T-helper 17 cell (primary cell): Measurements from ENCODE around the gene UNC80. TPM values are rescaled to one million over a fixed set of nuclear protein-coding genes. Genes with fewer than 3 reads are reported as not detected.

ENCODE experiments used
- ATAC-seq: fragments of 150-1000 bp; cut with Tn5 transposase; 2 replicates; pipeline ENCODE4 v1.10.0; 2021; ENCODE audit warnings: mild to moderate bottlenecking, moderate library complexity
- DNase-seq, 3 donors: peaks; one replicate each; pipeline versions ENCODE4 v3.0.0 to v3.0.0-alpha.2; 2020 to 2021
- H3K9me3 ChIP-seq: one replicate; pipeline ENCODE4 v1.7.0; 2013; ENCODE audit warnings: low read length, mild to moderate bottlenecking; ENCODE audit not compliant: control insufficient read depth, poor library complexity, severe bottlenecking
- H3K27ac Mint-ChIP-seq: one replicate; pipeline ENCODE4 v1.8.0; 2022; ENCODE audit warnings: mild to moderate bottlenecking, moderate library complexity, mixed read lengths
- H3K27me3 Mint-ChIP-seq: one replicate; pipeline ENCODE4 v1.8.0; 2022; ENCODE audit warnings: mixed read lengths
- H3K36me3 Mint-ChIP-seq: one replicate; pipeline ENCODE4 v1.8.0; 2022; ENCODE audit warnings: low read depth, mixed read lengths
- H3K4me1 Mint-ChIP-seq: one replicate; pipeline ENCODE4 v1.8.0; 2022; ENCODE audit warnings: mild to moderate bottlenecking, mixed read lengths
- H3K4me3 Mint-ChIP-seq: one replicate; pipeline ENCODE4 v1.8.0; 2022; ENCODE audit warnings: mild to moderate bottlenecking, moderate library complexity, mixed read lengths
- total RNA-seq, 4 donors: library from RNA in 2 of 4; stranded (reverse) in 2 of 4; gene quantifications; one replicate each; pipeline ENCODE4 v1.2.3 and lab custom pipeline; 2022 to 2026

UNC80 gene
- total RNA-seq, 2 donors from 2014 or later, result not detected

GRCh38 chr2:209821806-209822205 is 50.2 kb downstream of the UNC80 start:
- Mint-ChIP-seq H3K27ac (no peak overlapping the region), H3K4me1 (peaks cover 2% of the 10 kb centered on the region)

GRCh38 chr2:209823484-209823883 is 51.9 kb downstream of the UNC80 start:
- no peak for DNase-seq
- Mint-ChIP-seq H3K27ac (no peak overlapping the region), H3K4me3 (no peak overlapping the region), H3K27me3 (peaks cover 15% of the 10 kb centered on the region), H3K4me1 (peaks cover 2% of the 10 kb centered on the region), H3K36me3 (peaks cover 2% of the 10 kb centered on the region)
- no peak for ATAC-seq
- no peaks in the 10 kb centered on the region for H3K9me3 ChIP-seq

More at GRCh38 chr2:209821806-209822205, 50.2 kb downstream of the UNC80 start:
- DNase-seq (no peak), ATAC-seq (no peak)
- Mint-ChIP-seq H3K27me3 (peaks cover 21% of the 10 kb centered on the region), H3K4me3 (no peak overlapping the region), H3K36me3 (peaks cover 2% of the 10 kb centered on the region)
- H3K9me3 ChIP-seq, result no peaks in the 10 kb centered on the region

GRCh38 chr2:209824391-209824790 is 52.8 kb downstream of the UNC80 start:
- H3K9me3 ChIP-seq, result no peaks in the 10 kb centered on the region
- DNase-seq (no peak), ATAC-seq (no peak)
- Mint-ChIP-seq H3K4me3 (no peak overlapping the region), H3K27ac (no peak overlapping the region), H3K27me3 (peaks cover 24% of the 10 kb centered on the region), H3K36me3 (peaks cover 2% of the 10 kb centered on the region), H3K4me1 (peaks cover 2% of the 10 kb centered on the region)

GRCh38 chr2:209830722-209831465 is 59.3 kb downstream of the UNC80 start:
- DNase-seq (no peak), ATAC-seq (no peak)
- Mint-ChIP-seq H3K36me3 (no peaks in the 10 kb centered on the region), H3K4me1 (no peaks in the 10 kb centered on the region), H3K27me3 (peaks cover 24% of the 10 kb centered on the region), H3K27ac (no peak overlapping the region), H3K4me3 (no peak overlapping the region)
- no peaks in the 10 kb centered on the region for H3K9me3 ChIP-seq

GRCh38 chr2:209834767-209835166 is 63.1 kb downstream of the UNC80 start:
- no peak for ATAC-seq
- H3K27ac Mint-ChIP-seq, result no peak overlapping the region
- H3K4me3 Mint-ChIP-seq, result no peak overlapping the region
- no peaks in the 10 kb centered on the region for H3K9me3 ChIP-seq
- H3K27me3 Mint-ChIP-seq, result peaks cover 12% of the 10 kb centered on the region
- no peaks in the 10 kb centered on the region for H3K4me1 Mint-ChIP-seq
- no peaks in the 10 kb centered on the region for H3K36me3 Mint-ChIP-seq
- no peak for DNase-seq

- no peaks in the 10 kb centered on the region for H3K9me3 ChIP-seq
- DNase-seq (no peak), ATAC-seq (no peak)
- H3K27ac Mint-ChIP-seq, result no peak overlapping the region
- no peaks in the 10 kb centered on the region for H3K4me1 Mint-ChIP-seq
- no peak overlapping the region for H3K4me3 Mint-ChIP-seq
- no peaks in the 10 kb centered on the region for H3K36me3 Mint-ChIP-seq
- no peaks in the 10 kb centered on the region for H3K27me3 Mint-ChIP-seq
Measured at GRCh38 chr2:209840434-209840833, 68.8 kb downstream of the UNC80 start.

GRCh38 chr2:209845666-209846065 is 74.0 kb downstream of the UNC80 start:
- no peaks in the 10 kb centered on the region for H3K4me1 Mint-ChIP-seq
- no peak overlapping the region for H3K27ac Mint-ChIP-seq
- ATAC-seq, result no peak
- no peak overlapping the region for H3K4me3 Mint-ChIP-seq
- no peaks in the 10 kb centered on the region for H3K9me3 ChIP-seq
- peaks cover 5% of the 10 kb centered on the region for H3K27me3 Mint-ChIP-seq
- no peaks in the 10 kb centered on the region for H3K36me3 Mint-ChIP-seq
- no peak for DNase-seq

GRCh38 chr2:209864716-209865295 is 93.2 kb downstream of the UNC80 start:
- no peak for DNase-seq
- peaks cover 8% of the 10 kb centered on the region for H3K27me3 Mint-ChIP-seq
- H3K9me3 ChIP-seq, result no peaks in the 10 kb centered on the region
- no peak for ATAC-seq
- no peaks in the 10 kb centered on the region for H3K36me3 Mint-ChIP-seq
- H3K27ac Mint-ChIP-seq, result no peak overlapping the region
- H3K4me3 Mint-ChIP-seq, result no peak overlapping the region
- H3K4me1 Mint-ChIP-seq, result no peaks in the 10 kb centered on the region

GRCh38 chr2:209868271-209868994 is 96.8 kb downstream of the UNC80 start:
- peaks cover 15% of the 10 kb centered on the region for H3K27me3 Mint-ChIP-seq
- ATAC-seq (no peak), DNase-seq (no peak)

GRCh38 chr2:209870067-209870466 is 98.4 kb downstream of the UNC80 start:
- ATAC-seq (no peak), DNase-seq (no peak)
- no peaks in the 10 kb centered on the region for H3K9me3 ChIP-seq
- Mint-ChIP-seq H3K27ac (no peak overlapping the region), H3K4me1 (no peaks in the 10 kb centered on the region), H3K36me3 (no peaks in the 10 kb centered on the region), H3K4me3 (no peak overlapping the region), H3K27me3 (peaks cover 15% of the 10 kb centered on the region)

More at GRCh38 chr2:209868271-209868994, 96.8 kb downstream of the UNC80 start:
- no peak overlapping the region for H3K27ac Mint-ChIP-seq
- no peaks in the 10 kb centered on the region for H3K4me1 Mint-ChIP-seq
- no peaks in the 10 kb centered on the region for H3K9me3 ChIP-seq
- no peaks in the 10 kb centered on the region for H3K36me3 Mint-ChIP-seq
- no peak overlapping the region for H3K4me3 Mint-ChIP-seq

GRCh38 chr2:209872675-209873074 is 101.0 kb downstream of the UNC80 start:
- H3K36me3 Mint-ChIP-seq, result no peaks in the 10 kb centered on the region
- peaks cover 13% of the 10 kb centered on the region for H3K27me3 Mint-ChIP-seq

GRCh38 chr2:209875270-209875669 is 103.6 kb downstream of the UNC80 start:
- H3K4me1 Mint-ChIP-seq, result no peaks in the 10 kb centered on the region
- peaks cover 15% of the 10 kb centered on the region for H3K27me3 Mint-ChIP-seq
- DNase-seq (no peak), ATAC-seq (no peak)
- H3K36me3 Mint-ChIP-seq, result no peaks in the 10 kb centered on the region
- no peak overlapping the region for H3K4me3 Mint-ChIP-seq
- no peak overlapping the region for H3K27ac Mint-ChIP-seq
- no peaks in the 10 kb centered on the region for H3K9me3 ChIP-seq

More at GRCh38 chr2:209872675-209873074, 101.0 kb downstream of the UNC80 start:
- ATAC-seq, result no peak
- H3K27ac Mint-ChIP-seq, result no peak overlapping the region
- no peaks in the 10 kb centered on the region for H3K4me1 Mint-ChIP-seq
- no peaks in the 10 kb centered on the region for H3K9me3 ChIP-seq
- no peak for DNase-seq
- H3K4me3 Mint-ChIP-seq, result no peak overlapping the region

- Mint-ChIP-seq H3K27me3 (peaks cover 15% of the 10 kb centered on the region), H3K4me1 (no peaks in the 10 kb centered on the region), H3K36me3 (no peaks in the 10 kb centered on the region), H3K4me3 (no peak overlapping the region), H3K27ac (no peak overlapping the region)
- ATAC-seq (no peak), DNase-seq (no peak)
- H3K9me3 ChIP-seq, result no peaks in the 10 kb centered on the region
Measured at GRCh38 chr2:209876211-209876610, 104.6 kb downstream of the UNC80 start.
